IMR-90 (cell line): Measurements from ENCODE around the gene KLHL29. TPM values are rescaled to one million over a fixed set of nuclear protein-coding genes. Genes with fewer than 3 reads are reported as not detected.

Experiments used
- ATAC-seq: fragments of 200-7000 bp; cut with Tn5 transposase; 2 replicates; pipeline ENCODE4 v1.9.1; 2020; ENCODE audit warnings: low read depth, mild to moderate bottlenecking, moderate library complexity
- BruUV-seq: library from RNA; stranded (reverse); fragments of 400-500 nt; replicated peaks from 2 replicates; lab custom pipeline; 2021; lab: Mats Ljungman, UMichigan
- CTCF ChIA-PET: fragments of 300-600 bp; formaldehyde crosslinking; extraction: SDS; loops from one replicate; lab custom pipeline; 2021; ENCODE audit warnings: antibody characterized with exemption; lab: Yijun Ruan, JAX
- POLR2A ChIA-PET: fragments of 300-600 bp; sonication (Branson Sonifier 250); formaldehyde crosslinking; loops from one replicate; lab custom pipeline; 2022; ENCODE audit warnings: antibody characterized with exemption; ENCODE audit not compliant: unreplicated experiment; lab: Charles Lee
- DNase-seq: peaks from one replicate; pipeline ENCODE4 v3.0.0; 2013
- H2AFZ ChIP-seq: replicated peaks from 2 replicates; pipeline ENCODE3; 2013; ENCODE audit warnings: low read length, mild to moderate bottlenecking; ENCODE audit not compliant: poor library complexity
- H2AK5ac ChIP-seq: 2 replicates; pipeline ENCODE4 v1.6.1; 2013; ENCODE audit warnings: low read depth, low read length, inconsistent platforms
- H2AK9ac ChIP-seq: replicated peaks from 2 replicates; pipeline ENCODE3; 2013; ENCODE audit warnings: mild to moderate bottlenecking, low read depth, low read length, moderate library complexity; ENCODE audit not compliant: poor library complexity
- H2BK120ac ChIP-seq: 2 replicates; pipeline ENCODE4 v1.6.1; 2013; ENCODE audit warnings: low read depth, low read length, inconsistent platforms
- H2BK15ac ChIP-seq: 3 replicates; pipeline ENCODE4 v1.6.1; 2013; ENCODE audit warnings: low read depth, low read length, inconsistent platforms
- H2BK20ac ChIP-seq: 2 replicates; pipeline ENCODE4 v1.6.1; 2013; ENCODE audit warnings: low read depth, mild to moderate bottlenecking, inconsistent platforms, low read length, moderate library complexity
- H2BK5ac ChIP-seq: 2 replicates; pipeline ENCODE4 v1.6.1; 2013; ENCODE audit warnings: mild to moderate bottlenecking, low read depth, low read length, inconsistent platforms; ENCODE audit not compliant: poor library complexity, severe bottlenecking
- H3K14ac ChIP-seq: replicated peaks from 2 replicates; pipeline ENCODE4 v1.6.1; 2013; ENCODE audit warnings: low read depth, low read length, inconsistent platforms
- H3K18ac ChIP-seq: 2 replicates; pipeline ENCODE4 v1.6.1; 2013; ENCODE audit warnings: low read depth, low read length, control low read depth
- H3K23ac ChIP-seq: 2 replicates; pipeline ENCODE4 v1.6.1; 2013; ENCODE audit warnings: low read depth, low read length, inconsistent platforms
- H3K27ac ChIP-seq: 2 replicates; pipeline ENCODE4 v1.5.1; 2013; ENCODE audit warnings: mild to moderate bottlenecking, control low read depth, low read length; ENCODE audit not compliant: insufficient read depth
- H3K27me3 ChIP-seq: 2 replicates; pipeline ENCODE4 v1.6.1; 2013; ENCODE audit warnings: low read length; ENCODE audit not compliant: control insufficient read depth, insufficient read depth
- H3K36me3 ChIP-seq: 2 replicates; pipeline ENCODE4 v1.6.1; 2013; ENCODE audit warnings: low read length, mixed read lengths; ENCODE audit not compliant: control insufficient read depth, insufficient read depth
- H3K4ac ChIP-seq: 2 replicates; pipeline ENCODE4 v1.6.1; 2013; ENCODE audit warnings: low read depth, low read length, inconsistent platforms
- H3K4me1 ChIP-seq: 2 replicates; pipeline ENCODE4 v1.6.1; 2013; ENCODE audit warnings: low read length, mixed read lengths; ENCODE audit not compliant: control insufficient read depth, insufficient read depth
- H3K4me2 ChIP-seq: 2 replicates; pipeline ENCODE4 v1.6.1; 2013; ENCODE audit warnings: low read depth, mild to moderate bottlenecking, control low read depth, low read length, moderate library complexity
- H3K4me3 ChIP-seq: 2 replicates; pipeline ENCODE4 v1.5.1; 2013; ENCODE audit warnings: low read depth, mild to moderate bottlenecking, control low read depth, low read length, moderate library complexity; ENCODE audit not compliant: insufficient read depth
- H3K56ac ChIP-seq: 2 replicates; pipeline ENCODE4 v1.6.1; 2013; ENCODE audit warnings: low read length, inconsistent platforms; ENCODE audit not compliant: insufficient read depth; ENCODE audit errors: extremely low read depth
- H3K79me1 ChIP-seq, 2 experiments: 2 replicates each; pipeline ENCODE4 v1.6.1; 2013; ENCODE audit warnings: low read length in 2 of 2, inconsistent platforms in 1 of 2, low read depth in 1 of 2
- H3K9ac ChIP-seq: 2 replicates; pipeline ENCODE4 v1.6.1; 2013; ENCODE audit warnings: low read depth, low read length, control low read depth
- H3K9me1 ChIP-seq: 2 replicates; pipeline ENCODE4 v1.6.1; 2013; ENCODE audit warnings: low read length, inconsistent platforms; ENCODE audit not compliant: insufficient read depth
- H3K9me3 ChIP-seq: 2 replicates; pipeline ENCODE4 v1.6.1; 2013; ENCODE audit warnings: low read length; ENCODE audit not compliant: control insufficient read depth, insufficient read depth
- H4K20me1 ChIP-seq: 2 replicates; pipeline ENCODE4 v1.6.1; 2013; ENCODE audit warnings: low read length, inconsistent platforms; ENCODE audit not compliant: insufficient read depth
- H4K5ac ChIP-seq: 2 replicates; pipeline ENCODE4 v1.6.1; 2013; ENCODE audit warnings: mild to moderate bottlenecking, low read depth, low read length, control low read depth
- H4K8ac ChIP-seq, 2 experiments: 2 replicates each; pipeline ENCODE4 v1.6.1; 2013; ENCODE audit warnings: low read depth in 2 of 2, low read length in 2 of 2, control low read depth in 1 of 2, inconsistent platforms in 1 of 2
- H4K91ac ChIP-seq: 2 replicates; pipeline ENCODE4 v1.6.1; 2013; ENCODE audit warnings: low read depth, low read length, inconsistent platforms; ENCODE audit not compliant: insufficient read depth
- BHLHE40 ChIP-seq: fragments of 150-350 bp; IDR thresholded peaks from 2 replicates; pipeline ENCODE4 v1.6.1; 2016; ENCODE audit warnings: mild to moderate bottlenecking, low read depth, low read length
- CEBPB ChIP-seq: IDR thresholded peaks from 2 replicates; pipeline ENCODE4 v1.6.1; 2012; ENCODE audit warnings: low read depth, low read length, improper control_type of control experiment
- CHD1 ChIP-seq: IDR thresholded peaks from 2 replicates; pipeline ENCODE4 v1.6.1; 2012; ENCODE audit warnings: low read depth, low read length, improper control_type of control experiment
- CTCF ChIP-seq: conservative IDR thresholded peaks from 2 replicates; pipeline ENCODE4 v1.5.1; 2012; ENCODE audit warnings: mild to moderate bottlenecking, low read depth, low read length, improper control_type of control experiment
- MAFK ChIP-seq: IDR thresholded peaks from 2 replicates; pipeline ENCODE4 v1.6.1; 2012; ENCODE audit warnings: low read depth, low read length, improper control_type of control experiment
- MAZ ChIP-seq: IDR thresholded peaks from 2 replicates; pipeline ENCODE4 v1.6.1; 2012; ENCODE audit warnings: low read depth, mild to moderate bottlenecking, low read length, improper control_type of control experiment, moderate library complexity, borderline replicate concordance
- MXI1 ChIP-seq: IDR thresholded peaks from 2 replicates; pipeline ENCODE4 v1.6.1; 2012; ENCODE audit warnings: low read depth, mild to moderate bottlenecking, low read length, moderate library complexity, borderline replicate concordance
- RAD21 ChIP-seq: IDR thresholded peaks from 2 replicates; pipeline ENCODE4 v1.6.1; 2012; ENCODE audit warnings: low read length, improper control_type of control experiment
- RCOR1 ChIP-seq: IDR thresholded peaks from 2 replicates; pipeline ENCODE4 v1.6.1; 2012; ENCODE audit warnings: mild to moderate bottlenecking, low read length, improper control_type of control experiment; ENCODE audit not compliant: insufficient replicate concordance
- RFX5 ChIP-seq: IDR thresholded peaks from 2 replicates; pipeline ENCODE4 v1.8.0; 2012; ENCODE audit warnings: low read depth, mild to moderate bottlenecking, low read length, moderate library complexity
- SMC3 ChIP-seq: fragments of 150-350 bp; IDR thresholded peaks from 2 replicates; pipeline ENCODE4 v1.6.1; 2016; ENCODE audit warnings: low read depth, mild to moderate bottlenecking, antibody characterized with exemption, low read length, moderate library complexity
- USF2 ChIP-seq: fragments of 150-350 bp; IDR thresholded peaks from 2 replicates; pipeline ENCODE4 v1.6.1; 2017; ENCODE audit warnings: mild to moderate bottlenecking, antibody characterized with exemption, low read length, low read depth
- WGBS, 2 experiments: methylation state at CpG; one replicate each; pipeline versions ENCODE4 v1.1.5 to v1.1.7; 2013; ENCODE audit warnings: missing lambda C conversion rate in 2 of 2; ENCODE audit not compliant: insufficient read length in 1 of 2; ENCODE audit errors: extremely low coverage in 2 of 2; 5-methylcytosine and 5-hydroxymethylcytosine counted together
- dilution Hi-C: fragments of 300-500 bp; cut with HindIII; formaldehyde crosslinking; loops from one replicate; pipeline ENCODE4 v1.14.3; 2018; ENCODE audit warnings: low sequenced_read_pairs; ENCODE audit not compliant: unreplicated experiment
- in situ Hi-C: fragments of 300-500 bp; cut with MboI; formaldehyde crosslinking; loops from 3 replicates; pipeline ENCODE4 v1.14.3; 2019; ENCODE audit warnings: low sequenced_read_pairs, inconsistent platforms, mixed read lengths
- intact Hi-C: fragments of 100-400 bp; cut with micrococcal nuclease; formaldehyde crosslinking; loops from 2 replicates; pipeline ENCODE4 v1.10.0; 2022
- polyA plus RNA-seq, 3 experiments: library from polyadenylated mRNA; depleted of rRNA; stranded (reverse); fragments of >200 nt; gene quantifications; 2 replicates each; pipeline ENCODE4 v1.2.3, GENCODE V29; 2012; ENCODE audit warnings: low replicate concordance in 1 of 3
- total RNA-seq: library from RNA; depleted of rRNA; stranded (reverse); fragments of >200 nt; gene quantifications from 2 replicates; pipeline ENCODE4 v1.2.3, GENCODE V29; 2012

The KLHL29 gene
- total and polyA plus RNA-seq, 2 of the 4 experiments (the other 2 are of a cell fraction): 2.0 to 8.0 TPM

DNA sequence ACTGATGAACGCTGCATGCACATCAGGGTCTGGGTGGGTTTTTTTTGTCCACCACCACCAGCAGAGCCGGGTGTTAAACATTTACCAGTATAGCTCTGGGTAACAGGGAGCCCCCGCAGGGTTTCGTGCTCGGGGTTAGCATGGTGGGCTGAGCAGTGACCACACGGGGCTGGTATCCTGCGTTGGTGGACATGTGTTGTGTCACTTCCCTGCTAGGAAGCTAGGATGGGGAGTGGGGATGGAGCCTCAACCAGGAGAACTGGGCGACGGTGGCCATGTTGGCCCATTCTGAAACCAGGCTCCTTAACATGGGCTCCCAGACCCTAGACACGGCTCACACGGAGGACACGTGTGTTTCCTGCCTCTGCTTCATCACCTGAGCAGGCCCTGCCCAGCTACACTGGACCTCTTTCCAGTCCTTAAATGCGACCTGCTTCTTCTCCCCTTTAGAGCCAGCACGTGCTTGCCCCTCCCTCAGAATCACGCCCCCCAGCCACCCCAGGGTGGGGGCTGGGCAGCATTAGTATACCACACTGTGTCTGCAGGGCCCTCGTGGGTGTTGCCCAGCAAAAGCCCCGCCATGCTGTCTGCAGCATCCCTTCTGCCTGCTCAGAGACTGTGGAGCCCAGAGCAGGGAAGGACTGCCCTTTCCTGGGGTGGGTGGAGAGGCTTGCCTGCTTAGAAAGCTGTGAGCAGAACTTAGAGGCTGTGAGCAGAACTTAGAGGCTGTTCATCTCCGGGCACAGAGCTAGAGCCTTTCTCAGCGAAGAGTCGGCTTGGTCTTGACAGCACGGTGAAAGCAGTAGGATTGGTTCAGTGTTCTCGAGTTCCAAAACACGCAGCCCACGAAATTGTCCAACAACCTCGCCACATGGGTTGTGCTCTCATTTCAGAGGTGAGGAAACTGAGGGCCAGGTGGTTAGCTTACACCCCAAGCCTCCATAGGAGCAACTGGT lies 142.1 kb downstream of the KLHL29 start (continued):
- TF ChIP-seq SMC3 (no peak), MAFK (no peak)

DNA sequence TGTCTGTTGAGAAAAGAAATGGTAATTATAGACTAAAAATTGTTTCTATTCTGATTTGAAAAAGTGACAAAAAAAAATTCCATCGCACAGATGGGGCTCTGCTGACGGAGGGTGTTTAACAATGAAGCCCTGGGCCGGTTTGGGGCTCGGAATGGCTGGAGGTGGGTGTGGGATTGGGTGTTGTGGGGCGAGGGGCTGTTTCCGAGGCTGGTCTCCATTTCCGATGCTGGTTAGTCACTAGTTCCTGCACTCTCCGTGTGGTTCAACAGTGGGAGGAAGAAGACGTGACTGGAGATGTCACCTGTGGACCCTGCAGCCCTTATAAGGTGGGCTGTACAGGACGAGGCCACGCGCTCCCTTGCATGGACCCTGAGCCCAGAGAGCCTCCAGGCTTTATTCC lies 143.2 kb downstream of the KLHL29 start:
- Histone ChIP-seq H3K4me2 (no peak overlapping the region), H3K56ac (no peak overlapping the region), H4K20me1 (no peaks in the 10 kb centered on the region; the same call in 1 of the 2 replicates), H3K9me3 (no peaks in the 10 kb centered on the region), H2BK20ac (no peak overlapping the region), H3K9ac (no peak overlapping the region), H3K27me3 (no peaks in the 10 kb centered on the region), H3K4me1 (peaks cover 21% of the 10 kb centered on the region), H3K23ac (no peak overlapping the region), H2AK5ac (no peak overlapping the region), H2BK120ac (no peak overlapping the region), H3K4ac (no peak overlapping the region), H2BK15ac (no peak overlapping the region), H4K91ac (no peak overlapping the region), H4K8ac (no peak overlapping the region), H4K5ac (no peak overlapping the region), H3K27ac (no peak overlapping the region), H2AK9ac (no peak overlapping the region), H2AFZ (no peak overlapping the region), H3K14ac (no peak overlapping the region), H3K79me1 (peaks cover 3 to 4% of the 10 kb centered on the region in 2 experiments; a peak in 2 of 4 replicates), H3K9me1 (peaks cover 7% of the 10 kb centered on the region; the same call in 1 of the 2 replicates), H3K36me3 (no peaks in the 10 kb centered on the region), H3K18ac (no peak overlapping the region), H3K4me3 (no peak overlapping the region), H2BK5ac (no peak overlapping the region)
- ATAC-seq (no peak), DNase-seq (no peak)
- intact Hi-C loops: no loop called here
- WGBS, 2 experiments: 100% methylated on average over 1 of the region's 12 CpGs; no CpG with 5 or more reads in 1 of the 2 experiments
- ChIA-PET POLR2A (no interaction called here), CTCF (no interaction called here)
- no peak for TF ChIP-seq MAFK
- TF ChIP-seq CTCF: no peak
- TF ChIP-seq MXI1: no peak
- TF ChIP-seq CEBPB: no peak
- no peak for TF ChIP-seq RFX5
- TF ChIP-seq BHLHE40: no peak
- TF ChIP-seq CHD1: no peak
- no peak for TF ChIP-seq RCOR1
- TF ChIP-seq MAZ: no peak
- TF ChIP-seq USF2: no peak
- TF ChIP-seq RAD21: no peak
- in situ Hi-C loops: no loop called here
- dilution Hi-C loops: no loop called here
- no TSS peak for BruUV-seq
